K562 (cell line): Measurements from ENCODE around the gene CTNNA3. TPM values are rescaled to one million over a fixed set of nuclear protein-coding genes. Genes with fewer than 3 reads are reported as not detected.

Source experiments
- ATAC-seq: fragments of 200-7000 bp; cut with Tn5 transposase; 3 replicates; pipeline ENCODE4 v1.9.1; 2020; ENCODE audit warnings: moderate library complexity
- BruUV-seq: library from RNA; stranded (reverse); fragments of 400-500 nt; replicated peaks from 2 replicates; lab custom pipeline; 2021; lab: Mats Ljungman, UMichigan
- CTCF ChIA-PET: fragments of 300-600 bp; formaldehyde crosslinking; extraction: SDS; loops from one replicate; lab custom pipeline; 2021; ENCODE audit warnings: low intra/inter-chr PET ratio; lab: Yijun Ruan, JAX
- POLR2A ChIA-PET: fragments of 300-600, 350-650 bp; sonication (Branson Sonifier 250); formaldehyde crosslinking; extraction: SDS; loops from one replicate; lab custom pipeline; 2021; ENCODE audit warnings: antibody characterized with exemption, inconsistent platforms; lab: Yijun Ruan, JAX
- DNase-seq, 4 experiments: peaks; one replicate each; pipeline versions ENCODE4 v3.0.0 to v3.0.0-alpha.2; 2011 to 2018; ENCODE audit warnings: low spot score in 3 of 4, mixed read lengths in 3 of 4; ENCODE audit errors: extremely low read depth in 1 of 4
- FAIRE-seq: peaks from 2 replicates; lab custom pipeline; 2011; peaks lifted over from hg19 to GRCh38; lab: Jason Lieb, UNC
- H2AFZ ChIP-seq: 2 replicates; pipeline ENCODE4 v1.6.0; 2011; ENCODE audit warnings: low read depth, low read length, control low read depth, inconsistent platforms
- H3K27ac ChIP-seq: fragments of 200-600 bp; 3 replicates; pipeline ENCODE4 v1.8.0; 2011; ENCODE audit warnings: low read depth, mild to moderate bottlenecking, control low read depth, inconsistent platforms, low read length, moderate library complexity, mixed read lengths; ENCODE audit errors: extremely low read depth
- H3K27me3 ChIP-seq, 2 experiments: fragments of 300-600 bp in 1 of 2; 2 replicates in 1 of 2; 3 replicates in 1 of 2; pipeline versions ENCODE4 v1.6.0 to v1.8.0; 2011; ENCODE audit warnings: inconsistent platforms in 2 of 2, low read length in 2 of 2, mild to moderate bottlenecking in 1 of 2, mixed read lengths in 1 of 2, moderate library complexity in 1 of 2; ENCODE audit not compliant: control insufficient read depth in 2 of 2, insufficient read depth in 2 of 2
- H3K36me3 ChIP-seq: fragments of 300-600 bp; 3 replicates; pipeline ENCODE4 v1.8.0; 2011; ENCODE audit warnings: mild to moderate bottlenecking, low read length, inconsistent platforms; ENCODE audit not compliant: control insufficient read depth, insufficient read depth
- H3K4me1 ChIP-seq, 2 experiments: fragments of 200-600 bp in 1 of 2; replicated peaks in 1 of 2; 2 replicates in 1 of 2; 3 replicates in 1 of 2; pipeline versions ENCODE4 v1.5.1 to v1.8.0; 2011; ENCODE audit warnings: inconsistent platforms in 2 of 2, low read length in 2 of 2, mild to moderate bottlenecking in 1 of 2, mixed read lengths in 1 of 2, moderate library complexity in 1 of 2; ENCODE audit not compliant: control insufficient read depth in 2 of 2, insufficient read depth in 2 of 2
- H3K4me2 ChIP-seq: 2 replicates; pipeline ENCODE4 v1.6.1; 2011; ENCODE audit warnings: low read length, control low read depth, inconsistent platforms, mixed read lengths; ENCODE audit not compliant: insufficient read depth
- H3K4me3 ChIP-seq: fragments of 200-600 bp; sonication (generic), shearing (Covaris generic); 2 replicates; pipeline ENCODE4 v1.5.1; 2016; ENCODE audit warnings: control low read depth, inconsistent platforms
- H3K79me2 ChIP-seq: fragments of 200-600 bp; 3 replicates; pipeline ENCODE4 v1.8.0; 2011; ENCODE audit warnings: low read length, inconsistent platforms; ENCODE audit not compliant: control insufficient read depth, insufficient read depth
- H3K9ac ChIP-seq, 2 experiments: 2 replicates each; pipeline versions ENCODE4 v1.6.0 to v1.6.1; 2011; ENCODE audit warnings: low read depth in 2 of 2, low read length in 2 of 2, control low read depth in 1 of 2, inconsistent platforms in 1 of 2, mild to moderate bottlenecking in 1 of 2, mixed read lengths in 1 of 2; ENCODE audit not compliant: insufficient read depth in 1 of 2
- H3K9me1 ChIP-seq: one replicate; pipeline ENCODE4 v1.6.0; 2011; ENCODE audit warnings: inconsistent platforms, mild to moderate bottlenecking, low read length, moderate library complexity; ENCODE audit not compliant: control insufficient read depth, insufficient read depth
- H3K9me3 ChIP-seq: replicated peaks from 2 replicates; pipeline ENCODE4 v1.5.1; 2011; ENCODE audit warnings: low read depth, low read length, inconsistent platforms; ENCODE audit not compliant: control insufficient read depth, insufficient read depth
- H4K20me1 ChIP-seq: replicated peaks from 2 replicates; pipeline ENCODE4 v1.6.1; 2011; ENCODE audit warnings: low read length, inconsistent platforms, mixed read lengths; ENCODE audit not compliant: control insufficient read depth, insufficient read depth
- GTF2A2 ChIP-seq: IDR thresholded peaks from 2 replicates; pipeline ENCODE4 v1.6.1; 2016; ENCODE audit warnings: mild to moderate bottlenecking, missing genetic modification characterization, missing compliant biosample characterization
- JUND ChIP-seq, 2 experiments: IDR thresholded peaks; 2 replicates in 1 of 2; 3 replicates in 1 of 2; pipeline ENCODE4 v1.6.1; 2011; ENCODE audit warnings: borderline replicate concordance in 2 of 2, low read depth in 2 of 2, low read length in 2 of 2, improper control_type of control experiment in 1 of 2, missing biosample characterization in 1 of 2, missing genetic modification characterization in 1 of 2, missing genetic modification reagents in 1 of 2
- MXI1 ChIP-seq: IDR thresholded peaks from 2 replicates; pipeline ENCODE4 v1.6.1; 2011; ENCODE audit warnings: low read depth, mild to moderate bottlenecking, improper control_type of control experiment, low read length
- POU5F1 ChIP-seq: fragments of 150-350 bp; IDR thresholded peaks from 2 replicates; pipeline ENCODE4 v1.6.1; 2014; ENCODE audit warnings: borderline replicate concordance, low read length, low read depth, mild to moderate bottlenecking; ENCODE audit not compliant: partially characterized antibody
- SIX5 ChIP-seq, 2 experiments: IDR thresholded peaks; 2 replicates each; pipeline ENCODE4 v1.6.1; 2011; ENCODE audit warnings: low read length in 2 of 2, borderline replicate concordance in 1 of 2, low read depth in 1 of 2, mild to moderate bottlenecking in 1 of 2, moderate library complexity in 1 of 2; ENCODE audit not compliant: insufficient read depth in 1 of 2
- SUPT5H ChIP-seq: fragments of 450-650 bp; IDR thresholded peaks from 2 replicates; pipeline ENCODE4 v1.6.1; 2016
- U2AF2 ChIP-seq: fragments of 200-400 bp; formaldehyde crosslinking; optimal IDR thresholded peaks from 2 replicates; pipeline ENCODE3; 2017; ENCODE audit warnings: low read depth, mild to moderate bottlenecking, low read length
- ZNF140 ChIP-seq: fragments of 250-450 bp; sonication (Bioruptor Pico); IDR thresholded peaks from 2 replicates; pipeline ENCODE4 v1.8.0; 2021; ENCODE audit warnings: moderate library complexity, mild to moderate bottlenecking, inconsistent platforms
- WGBS: fragments of 100-300 bp; shearing (Covaris generic); methylation state at CpG from one replicate; pipeline ENCODE4 v1.1.6; 2016; ENCODE audit warnings: low coverage, mixed read lengths; ENCODE audit not compliant: insufficient coverage; ENCODE audit errors: missing lambda C conversion rate; 5-methylcytosine and 5-hydroxymethylcytosine counted together
- in situ Hi-C: fragments of 300-500 bp; cut with MboI; formaldehyde crosslinking; loops from 4 replicates; pipeline ENCODE4 v1.15.0; 2018; ENCODE audit warnings: inconsistent platforms, mixed read lengths
- intact Hi-C: fragments of 100-400 bp; cut with micrococcal nuclease; formaldehyde crosslinking; loops from 2 replicates; pipeline ENCODE4 v1.14.2; 2022
- polyA plus RNA-seq, 8 experiments: library from polyadenylated mRNA; depleted of rRNA in 4 of 8; stranded (reverse) in 5 of 8; unstranded in 3 of 8; fragments of >200 nt; fragmentation: Nextera tagmentation in 2 of 8; fragmentation: Illumina TruSeq in 1 of 8; extraction: Ambion mirVana in 2 of 8; extraction: Trizol in 1 of 8; gene quantifications; 2 replicates each; pipeline versions ENCODE4 v1.2.1 to v1.2.3, GENCODE V29; 2011 to 2014; ENCODE audit warnings: inconsistent platforms in 1 of 8, missing spikeins in 1 of 8
- total RNA-seq, 7 experiments: library from RNA; depleted of rRNA in 6 of 7; stranded (reverse); fragments of >200 nt in 6 of 7; fragmentation: Illumina TruSeq in 2 of 7; extraction: Trizol in 2 of 7; gene quantifications; 2 replicates each; pipeline versions ENCODE4 v1.2.1 to v1.2.3, GENCODE V29; 2011 to 2021; ENCODE audit warnings: low replicate concordance in 1 of 7
- TF ChIP-seq, protein P1 (sequence below): fragments of 250-450 bp; sonication (Bioruptor Pico); IDR thresholded peaks from 2 replicates; pipeline ENCODE4 v1.5.1; 2021; ENCODE audit warnings: mild to moderate bottlenecking

Gene CTNNA3
- total and polyA plus RNA-seq, 9 of the 15 experiments (the other 6 are each of a cell fraction or from before 2014, with no cell fraction given): 0.04 TPM; not detected in 8

DNA sequence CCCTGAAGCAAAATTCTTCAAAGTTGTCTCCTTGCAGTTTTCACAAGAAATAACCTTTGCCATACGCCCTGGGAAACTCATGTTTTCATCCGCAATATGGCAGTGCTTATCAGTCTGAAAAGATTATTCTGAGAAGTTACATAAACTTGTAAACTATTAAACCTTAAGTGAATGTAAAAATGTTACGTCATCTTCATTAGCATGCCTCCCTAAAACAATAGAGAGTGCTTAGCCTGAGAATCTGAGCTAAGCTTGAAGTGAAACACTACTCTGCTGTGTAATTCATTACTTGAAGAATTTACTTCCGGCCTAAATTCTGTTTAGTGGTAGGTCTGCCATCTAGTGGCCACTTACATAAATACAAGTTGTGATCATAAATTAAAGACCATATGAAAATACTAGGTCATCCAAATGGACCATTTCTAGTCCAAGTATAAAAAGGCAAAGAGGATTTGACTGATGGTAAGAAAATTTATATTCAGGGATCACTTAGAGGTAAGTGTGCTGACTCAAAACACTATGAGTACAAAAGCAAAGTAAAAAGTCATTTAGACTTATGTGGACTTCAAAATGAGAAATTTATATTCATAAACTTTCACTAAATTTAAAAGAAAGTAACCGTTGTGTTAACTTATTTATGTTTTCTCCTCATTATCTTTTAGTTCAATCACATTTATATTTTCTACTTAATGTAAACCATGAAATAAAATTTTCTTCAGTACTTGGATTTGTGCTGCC lies 1515.2 kb downstream of the CTNNA3 start (continued):
- TF ChIP-seq SUPT5H (no peak), U2AF2 (no peak), GTF2A2 (tag) (no peak), SIX5 (IDR thresholded peaks at IDR 0.05; ENCODE audit: borderline replicate concordance in 1 of 2, insufficient read depth in 1 of 2, low read depth in 1 of 2, low read length in 2 of 2) (no peak)
- TF ChIP-seq, protein P1, sequence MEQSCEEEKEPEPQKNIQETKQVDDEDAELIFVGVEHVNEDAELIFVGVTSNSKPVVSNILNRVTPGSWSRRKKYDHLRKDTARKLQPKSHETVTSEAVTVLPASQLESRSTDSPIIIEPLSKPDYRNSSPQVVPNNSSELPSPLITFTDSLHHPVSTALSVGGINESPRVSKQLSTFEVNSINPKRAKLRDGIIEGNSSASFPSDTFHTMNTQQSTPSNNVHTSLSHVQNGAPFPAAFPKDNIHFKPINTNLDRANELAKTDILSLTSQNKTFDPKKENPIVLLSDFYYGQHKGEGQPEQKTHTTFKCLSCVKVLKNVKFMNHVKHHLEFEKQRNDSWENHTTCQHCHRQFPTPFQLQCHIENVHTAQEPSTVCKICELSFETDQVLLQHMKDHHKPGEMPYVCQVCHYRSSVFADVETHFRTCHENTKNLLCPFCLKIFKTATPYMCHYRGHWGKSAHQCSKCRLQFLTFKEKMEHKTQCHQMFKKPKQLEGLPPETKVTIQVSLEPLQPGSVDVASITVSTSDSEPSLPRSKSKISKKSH (CRISPR knock-in tag): no peak

DNA sequence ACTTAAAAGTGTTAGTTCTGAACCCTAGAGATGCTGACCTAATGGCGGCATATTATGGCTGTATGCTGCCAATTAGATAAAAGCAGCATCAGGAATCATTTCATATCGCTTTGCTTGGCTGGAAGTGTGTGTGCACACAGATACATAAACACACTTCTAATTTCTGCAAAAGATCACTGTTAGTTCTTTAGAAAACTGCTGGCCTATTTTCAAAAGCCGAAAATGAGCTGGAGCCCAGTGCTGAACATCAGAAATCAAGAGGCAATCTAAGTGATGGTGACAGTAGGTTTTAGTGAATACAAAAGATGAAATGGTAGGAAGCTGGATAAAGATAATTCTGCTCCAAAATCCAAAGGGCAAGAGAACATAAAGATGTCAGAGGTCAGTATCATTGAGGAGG lies 1516.0 kb downstream of the CTNNA3 start:
- no peak for DNase-seq
- no peaks in the 10 kb centered on the region for H3K36me3 ChIP-seq
- H3K27ac ChIP-seq: no peak overlapping the region
- H2AFZ ChIP-seq: no peak overlapping the region
- TF ChIP-seq ZNF140 (no peak), JUND (IDR thresholded peaks at IDR 0.05; ENCODE audit: borderline replicate concordance, low read depth, low read length) (no peak), JUND (tag; IDR thresholded peaks at IDR 0.05; ENCODE audit: borderline replicate concordance, low read depth, low read length) (no peak), POU5F1 (no peak), MXI1 (no peak)
- FAIRE-seq: no peak
- ChIA-PET CTCF (no interaction called here), POLR2A (no interaction called here)
- no peak overlapping the region for H3K4me2 ChIP-seq
- no peaks in the 10 kb centered on the region for H4K20me1 ChIP-seq
- intact Hi-C loops (loop anchor here (5.0 to 10.0 kb wide), 3 partner anchors 755 to 1755 kb away; no protein-coding TSS in a partner anchor), in situ Hi-C loops (no loop called here)
- no peaks in the 10 kb centered on the region for H3K9me3 ChIP-seq
- H3K4me3 ChIP-seq: no peak overlapping the region
- no peaks in the 10 kb centered on the region for H3K4me1 ChIP-seq
- no peaks in the 10 kb centered on the region for H3K79me2 ChIP-seq
- 0% methylated on average over 3 of the region's 3 CpGs for WGBS
- H3K9ac ChIP-seq: no peak overlapping the region
- ATAC-seq: no peak
- BruUV-seq: no TSS peak
- H3K27me3 ChIP-seq: no peaks in the 10 kb centered on the region; a peak in 1 of 5 replicates
- no peaks in the 10 kb centered on the region for H3K9me1 ChIP-seq
